Type B pancreatic cell (in vitro differentiated cells): ENCODE data around the gene SPRED2. TPM values are rescaled to one million over a fixed set of nuclear protein-coding genes. Genes with fewer than 3 reads are reported as not detected.

Source experiments
- DNase-seq: peaks from one replicate; pipeline ENCODE4 v3.0.0; 2021; ENCODE audit warnings: mixed read lengths; ENCODE audit not compliant: unreplicated experiment; ENCODE audit errors: extremely low spot score
- H3K27ac Mint-ChIP-seq: 2 replicates; pipeline ENCODE4 v1.8.0; 2021; ENCODE audit warnings: mild to moderate bottlenecking, mixed read lengths
- H3K27me3 Mint-ChIP-seq: 2 replicates; pipeline ENCODE4 v1.8.0; 2021; ENCODE audit warnings: mixed read lengths
- H3K36me3 Mint-ChIP-seq: 2 replicates; pipeline ENCODE4 v1.8.0; 2021; ENCODE audit warnings: mixed read lengths
- H3K4me1 Mint-ChIP-seq: one replicate; pipeline ENCODE4 v1.8.0; 2021; ENCODE audit warnings: mixed read lengths; ENCODE audit not compliant: unreplicated experiment
- H3K4me3 Mint-ChIP-seq: 2 replicates; pipeline ENCODE4 v1.8.0; 2021; ENCODE audit warnings: mild to moderate bottlenecking, mixed read lengths
- H3K9me3 Mint-ChIP-seq: 2 replicates; pipeline ENCODE4 v1.8.0; 2021; ENCODE audit warnings: mixed read lengths
- CTCF ChIP-seq: fragments of 200-600 bp; sonication (generic); conservative IDR thresholded peaks from 2 replicates; pipeline ENCODE4 v1.5.0; 2021; ENCODE audit warnings: antibody characterized with exemption, mild to moderate bottlenecking
- total RNA-seq: library from RNA; stranded (reverse); gene quantifications from 2 replicates; pipeline ENCODE4 v1.2.1, GENCODE V29; 2021; ENCODE audit warnings: low replicate concordance

Gene SPRED2
- total RNA-seq, 1 donor from 2014 or later: 38.9 TPM

GRCh38 chr2:65351948-65352595 lies 80.3 kb downstream of the SPRED2 start:
- no peak for DNase-seq
- TF ChIP-seq CTCF: no peak
- Mint-ChIP-seq H3K4me3 (no peak overlapping the region), H3K36me3 (peaks cover 12% of the 10 kb centered on the region), H3K27ac (no peak overlapping the region), H3K9me3 (peaks cover 8% of the 10 kb centered on the region), H3K4me1 (peaks cover 60% of the 10 kb centered on the region), H3K27me3 (no peaks in the 10 kb centered on the region)

DNA sequence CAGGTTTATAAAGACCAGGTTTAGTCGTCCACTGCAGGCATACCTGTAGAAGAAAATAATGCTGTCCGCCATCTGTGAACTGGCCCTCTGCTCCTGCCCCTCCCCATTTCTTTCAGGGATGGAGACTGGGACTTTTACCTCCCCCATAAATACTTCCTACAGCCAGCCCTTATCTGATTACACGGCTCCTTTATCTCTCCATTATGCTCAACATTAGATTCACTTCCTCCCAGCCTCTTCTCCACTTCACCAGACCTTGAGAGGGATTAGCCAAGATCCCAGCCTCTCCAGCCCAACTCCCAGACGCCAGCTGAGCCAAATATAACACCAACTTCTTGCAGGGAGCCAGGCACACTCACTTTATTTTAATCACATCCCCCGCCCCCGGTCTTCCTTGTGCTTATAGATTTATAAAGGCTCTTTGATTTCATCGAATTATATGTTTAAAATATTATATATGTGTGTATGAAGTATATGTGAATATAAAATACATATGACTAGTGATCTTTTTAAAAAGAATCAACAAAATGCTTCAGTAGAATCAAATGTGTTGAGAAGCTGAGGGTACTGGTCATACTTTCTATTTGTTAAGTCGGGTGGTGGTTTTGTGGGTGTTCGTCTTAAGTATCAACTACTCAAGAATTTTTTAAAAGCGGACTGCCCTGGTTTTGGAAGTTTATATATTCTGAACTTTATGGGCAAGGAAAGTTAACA lies 81.0 kb downstream of the SPRED2 start:
- peak overlapping the region; percentile 62 for H3K27ac Mint-ChIP-seq
- H3K4me3 Mint-ChIP-seq: no peak overlapping the region
- peaks cover 63% of the 10 kb centered on the region for H3K4me1 Mint-ChIP-seq
- no peaks in the 10 kb centered on the region for H3K27me3 Mint-ChIP-seq
- TF ChIP-seq CTCF: no peak
- DNase-seq: no peak
- H3K9me3 Mint-ChIP-seq: peaks cover 8% of the 10 kb centered on the region
- peaks cover 19% of the 10 kb centered on the region for H3K36me3 Mint-ChIP-seq

DNA sequence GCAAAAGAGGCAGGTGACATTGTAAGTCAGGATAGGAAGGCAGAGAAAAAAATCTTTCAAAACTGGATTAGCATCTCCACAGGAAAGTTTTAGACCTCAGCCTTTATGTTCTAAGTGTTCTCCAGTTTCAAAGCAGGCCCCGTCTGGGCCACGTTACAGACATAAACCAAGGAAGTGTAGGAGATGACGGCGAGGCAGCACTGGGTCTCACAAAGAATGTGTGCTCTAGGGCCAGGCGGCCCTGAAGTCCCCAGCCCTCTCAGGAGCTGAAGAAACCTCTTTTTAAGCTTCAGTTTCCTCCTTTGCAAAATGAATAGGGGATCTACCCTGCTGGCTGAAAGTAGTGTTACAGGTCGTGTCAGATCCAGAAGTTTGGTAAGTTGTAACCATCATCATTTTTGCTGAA lies 81.7 kb downstream of the SPRED2 start:
- no peak overlapping the region for H3K4me3 Mint-ChIP-seq
- no peak for DNase-seq
- peaks cover 8% of the 10 kb centered on the region for H3K9me3 Mint-ChIP-seq
- peak; percentile 68 for TF ChIP-seq CTCF
- peak overlapping the region; percentile 30 for H3K27ac Mint-ChIP-seq
- H3K27me3 Mint-ChIP-seq: no peaks in the 10 kb centered on the region
- peaks cover 57% of the 10 kb centered on the region for H3K4me1 Mint-ChIP-seq
- peaks cover 22% of the 10 kb centered on the region for H3K36me3 Mint-ChIP-seq

- H3K9me3 Mint-ChIP-seq: peaks cover 8% of the 10 kb centered on the region
- H3K4me1 Mint-ChIP-seq: peaks cover 49% of the 10 kb centered on the region
- no peak for DNase-seq
- no peak for TF ChIP-seq CTCF
- peaks cover 22% of the 10 kb centered on the region for H3K36me3 Mint-ChIP-seq
- H3K27me3 Mint-ChIP-seq: no peaks in the 10 kb centered on the region
- H3K27ac Mint-ChIP-seq: no peak overlapping the region
- peak overlapping the region; percentile 51 for H3K4me3 Mint-ChIP-seq
Observed at GRCh38 chr2:65349863-65350262, 82.5 kb downstream of the SPRED2 start.

DNA sequence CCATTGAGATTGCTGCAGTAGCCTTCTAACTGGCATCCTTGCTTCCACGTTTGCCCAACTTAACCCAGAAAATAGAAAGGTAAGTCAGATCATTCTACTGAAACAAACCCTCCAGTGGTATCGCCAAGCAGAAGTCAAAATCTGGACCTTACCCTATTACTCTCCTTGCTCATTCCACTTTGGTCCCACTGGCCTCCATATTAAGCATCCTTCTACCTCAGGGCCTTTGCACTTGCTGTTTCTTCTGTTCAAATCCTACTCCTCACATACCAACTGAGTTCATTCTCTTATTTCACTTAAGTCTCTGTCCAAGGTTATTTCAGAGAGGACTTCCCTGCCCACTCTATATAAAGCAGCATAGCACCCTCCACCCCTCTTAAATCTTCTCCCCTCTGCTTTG lies 84.5 kb downstream of the SPRED2 start:
- TF ChIP-seq CTCF: no peak
- H3K9me3 Mint-ChIP-seq: peaks cover 8% of the 10 kb centered on the region

More for the DNA sequence above, 84.5 kb downstream of the SPRED2 start:
- no peak overlapping the region for H3K27ac Mint-ChIP-seq
- H3K4me1 Mint-ChIP-seq: peaks cover 43% of the 10 kb centered on the region
- no peak for DNase-seq
- no peaks in the 10 kb centered on the region for H3K27me3 Mint-ChIP-seq
- no peak overlapping the region for H3K4me3 Mint-ChIP-seq
- H3K36me3 Mint-ChIP-seq: peaks cover 30% of the 10 kb centered on the region
